ENCODE data around the gene CHRNE.
A peak's percentile ranks its signal among the peaks of the same experiment; 100 is the strongest.

CHRNE gene

DNA sequence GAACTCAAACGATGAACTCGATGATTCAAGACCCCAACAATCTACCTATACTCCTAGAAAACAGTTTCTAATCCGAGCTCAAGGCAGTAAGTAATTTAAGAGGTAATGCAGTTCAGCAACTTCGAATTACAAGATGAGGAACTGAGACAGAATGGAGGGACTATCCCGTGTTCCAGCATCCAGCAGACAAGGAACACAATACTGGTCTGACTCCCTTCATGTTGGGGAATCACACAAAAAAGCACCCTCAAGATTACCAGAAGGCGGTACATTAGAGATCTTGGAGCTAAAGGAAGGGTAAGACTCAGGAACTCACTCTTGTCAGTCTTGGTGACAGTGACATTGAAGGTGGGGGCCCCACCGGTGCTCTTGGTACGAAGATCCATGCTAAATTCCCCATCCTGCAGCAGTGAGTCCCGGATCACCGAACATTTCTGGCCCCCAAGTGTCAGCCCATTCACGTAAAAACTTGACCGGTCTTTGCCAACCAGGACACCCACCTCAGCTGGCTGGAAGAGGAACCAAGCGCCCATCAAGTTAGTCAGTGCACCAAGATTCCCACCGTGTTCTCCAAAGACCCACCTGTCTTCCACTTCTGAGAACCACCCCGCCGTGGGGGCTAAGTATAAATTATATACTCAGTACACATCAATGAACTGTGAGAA, 43.5 kb upstream of the CHRNE start:
- Histone ChIP-seq H3K14ac (ENCODE audit: low read length in 2 of 2) (no peak overlapping the region), H3K79me1 (replicated peaks; ENCODE audit: low read length, poor library complexity, severe bottlenecking) (peaks cover 7% of the 10 kb centered on the region), H2AFZ (ENCODE audit: low read depth, low read length) (no peak overlapping the region), H3K27ac (ENCODE audit: low read length, poor library complexity, severe bottlenecking) (peak overlapping the region; percentile 98), H3K4me2 (ENCODE audit: low read length, poor library complexity, severe bottlenecking) (peak overlapping the region; percentile 93), H3K18ac (ENCODE audit: low read depth in 1 of 2, low read length in 2 of 2) (no peak overlapping the region), H3K9ac (ENCODE audit: low read length) (peak overlapping the region; percentile 97), H2AK5ac (ENCODE audit: low read length, severe bottlenecking) (peak overlapping the region; percentile 61), H3K23ac (ENCODE audit: low read length in 2 of 2) (peak overlapping the region in 1 of 2 experiments; percentile 18), H3K4ac (ENCODE audit: low read depth in 1 of 2, low read length in 2 of 2) (no peak overlapping the region), H4K8ac (ENCODE audit: low read length) (no peak overlapping the region), H3K4me1 (ENCODE audit: control insufficient read depth, insufficient read depth, low read depth, low read length) (peaks cover 41% of the 10 kb centered on the region), H2BK15ac (ENCODE audit: low read depth, poor library complexity, severe bottlenecking) (no peak overlapping the region), H3K27me3 (ENCODE audit: control insufficient read depth in 1 of 2, insufficient read depth in 1 of 2, low read length in 2 of 2) (no peaks in the 10 kb centered on the region), H2BK120ac (ENCODE audit: low read depth, low read length) (no peak overlapping the region), H3K9me3 (ENCODE audit: control insufficient read depth, low read length) (no peaks in the 10 kb centered on the region), H3K36me3 (ENCODE audit: control insufficient read depth in 1 of 2, insufficient read depth in 2 of 2, low read depth in 1 of 2, low read length in 2 of 2) (peaks cover 42 to 51% of the 10 kb centered on the region in 2 experiments), H4K91ac (ENCODE audit: low read length) (no peak overlapping the region), H2BK12ac (ENCODE audit: low read length in 2 of 2) (no peak overlapping the region), H2BK5ac (ENCODE audit: low read depth, low read length, poor library complexity, severe bottlenecking) (no peak overlapping the region), H3K4me3 (ENCODE audit: insufficient read depth in 1 of 2, low read depth in 1 of 2, low read length in 2 of 2) (peak overlapping the region; percentile 52 to 95)
- DNase-seq = no peak
- WGBS = 62% methylated on average over 12 of the region's 16 CpGs

GRCh38 chr17:4945944-4946280, 43.0 kb upstream of the CHRNE start:
- H2BK120ac ChIP-seq (ENCODE audit: low read depth, low read length) = no peak overlapping the region
- no peak overlapping the region for H4K8ac ChIP-seq (ENCODE audit: low read length)
- WGBS = 33% methylated on average over 4 of the region's 4 CpGs
- no peak for DNase-seq
- peak overlapping the region; percentile 98 for H3K27ac ChIP-seq (ENCODE audit: low read length, poor library complexity, severe bottlenecking)
- no peak overlapping the region for H4K91ac ChIP-seq (ENCODE audit: low read length)
- no peak overlapping the region for H3K23ac ChIP-seq (ENCODE audit: low read length in 2 of 2)
- H3K14ac ChIP-seq (ENCODE audit: low read length in 2 of 2) = no peak overlapping the region
- no peaks in the 10 kb centered on the region for H3K9me3 ChIP-seq (ENCODE audit: control insufficient read depth, low read length)
- peaks cover 42 to 51% of the 10 kb centered on the region in 2 experiments for H3K36me3 ChIP-seq (ENCODE audit: control insufficient read depth in 1 of 2, insufficient read depth in 2 of 2, low read depth in 1 of 2, low read length in 2 of 2)
- H3K18ac ChIP-seq (ENCODE audit: low read depth in 1 of 2, low read length in 2 of 2) = no peak overlapping the region
- H3K79me1 ChIP-seq (replicated peaks; ENCODE audit: low read length, poor library complexity, severe bottlenecking) = peaks cover 4% of the 10 kb centered on the region
- no peak overlapping the region for H2BK12ac ChIP-seq (ENCODE audit: low read length in 2 of 2)
- no peaks in the 10 kb centered on the region for H3K27me3 ChIP-seq (ENCODE audit: control insufficient read depth in 1 of 2, insufficient read depth in 1 of 2, low read length in 2 of 2)
- H3K4me1 ChIP-seq (ENCODE audit: control insufficient read depth, insufficient read depth, low read depth, low read length) = peaks cover 37% of the 10 kb centered on the region
- no peak overlapping the region for H2BK15ac ChIP-seq (ENCODE audit: low read depth, poor library complexity, severe bottlenecking)
- H3K4me2 ChIP-seq (ENCODE audit: low read length, poor library complexity, severe bottlenecking) = peak overlapping the region; percentile 93
- H2BK5ac ChIP-seq (ENCODE audit: low read depth, low read length, poor library complexity, severe bottlenecking) = no peak overlapping the region
- no peak overlapping the region for H2AFZ ChIP-seq (ENCODE audit: low read depth, low read length)
- H3K4ac ChIP-seq (ENCODE audit: low read depth in 1 of 2, low read length in 2 of 2) = no peak overlapping the region
- H3K9ac ChIP-seq (ENCODE audit: low read length) = peak overlapping the region; percentile 97
- H2AK5ac ChIP-seq (ENCODE audit: low read length, severe bottlenecking) = no peak overlapping the region
- H3K4me3 ChIP-seq (ENCODE audit: insufficient read depth in 1 of 2, low read depth in 1 of 2, low read length in 2 of 2) = peak overlapping the region in 1 of 2 experiments; percentile 95

DNA sequence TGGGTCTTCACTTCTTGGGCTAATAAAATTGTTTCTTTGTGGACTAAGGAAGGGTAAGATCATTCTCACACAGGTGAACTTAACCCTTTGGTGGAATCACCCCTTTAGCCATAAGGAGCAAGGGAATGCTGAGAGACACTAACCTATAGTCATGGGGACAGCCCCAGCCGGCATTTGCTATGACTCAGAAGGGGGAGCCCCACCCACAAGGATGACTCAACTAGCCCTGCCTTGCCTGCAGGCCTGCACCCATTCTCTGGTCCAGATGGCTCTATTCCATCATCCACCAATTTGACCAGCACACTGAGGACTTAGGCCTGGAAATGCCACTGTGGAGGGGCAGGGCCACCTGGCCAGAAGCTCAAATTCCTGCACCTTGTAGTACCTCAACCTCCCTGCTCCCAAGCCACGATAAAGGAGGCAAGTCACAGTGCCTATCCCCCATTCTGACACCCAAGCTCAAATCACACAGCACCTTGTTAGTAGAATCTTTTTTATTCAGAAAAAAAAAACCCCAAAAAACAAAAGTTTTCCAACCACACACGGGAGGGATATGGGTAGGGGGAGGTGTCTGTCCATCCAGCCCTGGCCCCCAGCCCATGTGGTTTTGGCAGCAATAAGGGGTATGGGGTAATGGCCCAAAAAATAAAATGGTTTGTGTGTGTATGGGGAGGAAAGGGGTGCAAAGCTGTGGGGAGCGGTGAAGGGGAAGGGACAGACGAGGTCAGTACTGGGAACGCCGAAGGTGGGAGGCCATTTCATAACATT, 42.5 kb upstream of the CHRNE start:
- Histone ChIP-seq H2BK120ac (ENCODE audit: low read depth, low read length) (no peak overlapping the region), H4K8ac (ENCODE audit: low read length) (peak overlapping the region; percentile 45), H3K4ac (ENCODE audit: low read depth in 1 of 2, low read length in 2 of 2) (no peak overlapping the region), H2BK12ac (ENCODE audit: low read length in 2 of 2) (no peak overlapping the region), H3K79me1 (replicated peaks; ENCODE audit: low read length, poor library complexity, severe bottlenecking) (no peaks in the 10 kb centered on the region), H3K23ac (ENCODE audit: low read length in 2 of 2) (no peak overlapping the region), H4K91ac (ENCODE audit: low read length) (no peak overlapping the region), H3K9ac (ENCODE audit: low read length) (peak overlapping the region; percentile 97), H2AK5ac (ENCODE audit: low read length, severe bottlenecking) (peak overlapping the region; percentile 79), H3K9me3 (ENCODE audit: control insufficient read depth, low read length) (no peaks in the 10 kb centered on the region), H3K4me2 (ENCODE audit: low read length, poor library complexity, severe bottlenecking) (peak overlapping the region; percentile 93), H3K4me3 (ENCODE audit: insufficient read depth in 1 of 2, low read depth in 1 of 2, low read length in 2 of 2) (peak overlapping the region in 1 of 2 experiments; percentile 95), H2BK15ac (ENCODE audit: low read depth, poor library complexity, severe bottlenecking) (no peak overlapping the region), H3K36me3 (ENCODE audit: control insufficient read depth in 1 of 2, insufficient read depth in 2 of 2, low read depth in 1 of 2, low read length in 2 of 2) (peaks cover 42 to 51% of the 10 kb centered on the region in 2 experiments), H3K27me3 (ENCODE audit: control insufficient read depth in 1 of 2, insufficient read depth in 1 of 2, low read length in 2 of 2) (no peaks in the 10 kb centered on the region), H3K18ac (ENCODE audit: low read depth in 1 of 2, low read length in 2 of 2) (no peak overlapping the region), H3K27ac (ENCODE audit: low read length, poor library complexity, severe bottlenecking) (peak overlapping the region; percentile 98), H3K4me1 (ENCODE audit: control insufficient read depth, insufficient read depth, low read depth, low read length) (peaks cover 34% of the 10 kb centered on the region), H2BK5ac (ENCODE audit: low read depth, low read length, poor library complexity, severe bottlenecking) (peak overlapping the region; percentile 33), H3K14ac (ENCODE audit: low read length in 2 of 2) (no peak overlapping the region), H2AFZ (ENCODE audit: low read depth, low read length) (no peak overlapping the region)
- DNase-seq = peak; percentile 93
- WGBS = 64% methylated on average over 7 of the region's 7 CpGs

- Histone ChIP-seq H3K18ac (ENCODE audit: low read depth in 1 of 2, low read length in 2 of 2) (peak overlapping the region in 1 of 2 experiments; percentile 14), H2BK15ac (ENCODE audit: low read depth, poor library complexity, severe bottlenecking) (no peak overlapping the region), H4K91ac (ENCODE audit: low read length) (no peak overlapping the region), H2AK5ac (ENCODE audit: low read length, severe bottlenecking) (peak overlapping the region; percentile 67), H3K9me3 (ENCODE audit: control insufficient read depth, low read length) (no peaks in the 10 kb centered on the region), H3K23ac (ENCODE audit: low read length in 2 of 2) (no peak overlapping the region), H2BK5ac (ENCODE audit: low read depth, low read length, poor library complexity, severe bottlenecking) (peak overlapping the region; percentile 33), H3K36me3 (ENCODE audit: control insufficient read depth in 1 of 2, insufficient read depth in 2 of 2, low read depth in 1 of 2, low read length in 2 of 2) (peaks cover 42 to 51% of the 10 kb centered on the region in 2 experiments), H3K79me1 (replicated peaks; ENCODE audit: low read length, poor library complexity, severe bottlenecking) (no peaks in the 10 kb centered on the region), H3K4me2 (ENCODE audit: low read length, poor library complexity, severe bottlenecking) (peak overlapping the region; percentile 93), H2AFZ (ENCODE audit: low read depth, low read length) (no peak overlapping the region), H2BK120ac (ENCODE audit: low read depth, low read length) (no peak overlapping the region), H2BK12ac (ENCODE audit: low read length in 2 of 2) (no peak overlapping the region), H3K27me3 (ENCODE audit: control insufficient read depth in 1 of 2, insufficient read depth in 1 of 2, low read length in 2 of 2) (no peaks in the 10 kb centered on the region), H4K8ac (ENCODE audit: low read length) (peak overlapping the region; percentile 45), H3K27ac (ENCODE audit: low read length, poor library complexity, severe bottlenecking) (peak overlapping the region; percentile 98), H3K4me3 (ENCODE audit: insufficient read depth in 1 of 2, low read depth in 1 of 2, low read length in 2 of 2) (peak overlapping the region in 1 of 2 experiments; percentile 95), H3K14ac (ENCODE audit: low read length in 2 of 2) (no peak overlapping the region), H3K4me1 (ENCODE audit: control insufficient read depth, insufficient read depth, low read depth, low read length) (peaks cover 30% of the 10 kb centered on the region), H3K4ac (ENCODE audit: low read depth in 1 of 2, low read length in 2 of 2) (peak overlapping the region in 1 of 2 experiments; percentile 13), H3K9ac (ENCODE audit: low read length) (peak overlapping the region; percentile 97)
- no peak for DNase-seq
- WGBS = 73% methylated on average over 6 of the region's 8 CpGs
Observed at GRCh38 chr17:4944554-4945175, 41.8 kb upstream of the CHRNE start.
